Panc1 (cell line): ENCODE data around the gene KLF17.

Source experiments
- CTCF ChIP-seq: fragments of 450-650 bp; IDR thresholded peaks from 2 replicates; pipeline ENCODE4 v1.5.1; 2017; ENCODE audit warnings: mild to moderate bottlenecking
- POLR2AphosphoS5 ChIP-seq: IDR thresholded peaks from 2 replicates; pipeline ENCODE4 v1.6.1; 2012; ENCODE audit warnings: mild to moderate bottlenecking, low read depth, low read length, moderate library complexity
- REST ChIP-seq, 2 experiments: IDR thresholded peaks; 2 replicates each; pipeline ENCODE4 v1.6.1; 2011 to 2012; ENCODE audit warnings: low read depth in 2 of 2, control low read depth in 1 of 2, low read length in 1 of 2, mild to moderate bottlenecking in 1 of 2, moderate library complexity in 1 of 2; ENCODE audit not compliant: insufficient read depth in 1 of 2
- SIN3A ChIP-seq: IDR thresholded peaks from 2 replicates; pipeline ENCODE4 v1.6.1; 2012; ENCODE audit warnings: low read depth, mild to moderate bottlenecking, low read length, moderate library complexity, borderline replicate concordance; ENCODE audit not compliant: insufficient read depth
- TCF7L2 ChIP-seq: IDR thresholded peaks from 2 replicates; pipeline ENCODE4 v1.6.1; 2011; ENCODE audit warnings: mild to moderate bottlenecking, low read depth, low read length, inconsistent platforms

- no peak for TF ChIP-seq CTCF
- TF ChIP-seq POLR2AphosphoS5: no peak
- TF ChIP-seq SIN3A: no peak
- no peak for TF ChIP-seq TCF7L2
- no peak for TF ChIP-seq REST (IDR thresholded peaks at IDR 0.05; ENCODE audit: insufficient read depth in 1 of 2, low read depth in 2 of 2, low read length in 1 of 2)
Observed at GRCh38 chr1:44154049-44154448, 35.4 kb downstream of the KLF17 start.
